Sigmoid colon (tissue), 3 donors: Measurements from ENCODE around the gene UNC13C.

Experiments used
- CTCF ChIP-seq, 4 experiments: fragments of 450-650 bp in 3 of 4; fragments of 200-600 bp in 1 of 4; IDR thresholded peaks; one replicate each; pipeline ENCODE4 v1.5.1; 2016 to 2019; ENCODE audit warnings: antibody characterized with exemption in 4 of 4, mild to moderate bottlenecking in 3 of 4, moderate library complexity in 2 of 4
- POLR2A ChIP-seq, 2 donors: fragments of 450-650 bp; IDR thresholded peaks; one replicate each; pipeline ENCODE4 v1.6.1; 2016; ENCODE audit warnings: antibody characterized with exemption in 2 of 2, mild to moderate bottlenecking in 2 of 2, moderate library complexity in 2 of 2

- no peak for TF ChIP-seq POLR2A (IDR thresholded peaks at IDR 0.05)
- TF ChIP-seq CTCF (IDR thresholded peaks at IDR 0.05), result no peak
Observed at GRCh38 chr15:54608876-54609835, 630.9 kb downstream of the UNC13C start.
